ENCODE data around the gene MAGIX.
"Not testable (repeated sequence)": the region's sequence is repeated elsewhere in the genome, so short reads cannot be mapped to it uniquely, and the experiment has no call there.

The MAGIX gene

GRCh38 chrX:49166914-49167739 is 4.6 kb downstream of the MAGIX start:
- peak overlapping the region; percentile 38 for H3K4me3 ChIP-seq (ENCODE audit: low read depth, low read length)
- peak; percentile 87 for DNase-seq (ENCODE audit: low read depth, low spot score)
- in situ Hi-C loops (cut with HindIII; ENCODE audit: low sequenced_read_pairs): no loop called here
- TF ChIP-seq, protein P1, sequence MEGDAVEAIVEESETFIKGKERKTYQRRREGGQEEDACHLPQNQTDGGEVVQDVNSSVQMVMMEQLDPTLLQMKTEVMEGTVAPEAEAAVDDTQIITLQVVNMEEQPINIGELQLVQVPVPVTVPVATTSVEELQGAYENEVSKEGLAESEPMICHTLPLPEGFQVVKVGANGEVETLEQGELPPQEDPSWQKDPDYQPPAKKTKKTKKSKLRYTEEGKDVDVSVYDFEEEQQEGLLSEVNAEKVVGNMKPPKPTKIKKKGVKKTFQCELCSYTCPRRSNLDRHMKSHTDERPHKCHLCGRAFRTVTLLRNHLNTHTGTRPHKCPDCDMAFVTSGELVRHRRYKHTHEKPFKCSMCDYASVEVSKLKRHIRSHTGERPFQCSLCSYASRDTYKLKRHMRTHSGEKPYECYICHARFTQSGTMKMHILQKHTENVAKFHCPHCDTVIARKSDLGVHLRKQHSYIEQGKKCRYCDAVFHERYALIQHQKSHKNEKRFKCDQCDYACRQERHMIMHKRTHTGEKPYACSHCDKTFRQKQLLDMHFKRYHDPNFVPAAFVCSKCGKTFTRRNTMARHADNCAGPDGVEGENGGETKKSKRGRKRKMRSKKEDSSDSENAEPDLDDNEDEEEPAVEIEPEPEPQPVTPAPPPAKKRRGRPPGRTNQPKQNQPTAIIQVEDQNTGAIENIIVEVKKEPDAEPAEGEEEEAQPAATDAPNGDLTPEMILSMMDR (IDR thresholded peaks at IDR 0.05; ENCODE audit: low read depth, low read length): no peak

DNA sequence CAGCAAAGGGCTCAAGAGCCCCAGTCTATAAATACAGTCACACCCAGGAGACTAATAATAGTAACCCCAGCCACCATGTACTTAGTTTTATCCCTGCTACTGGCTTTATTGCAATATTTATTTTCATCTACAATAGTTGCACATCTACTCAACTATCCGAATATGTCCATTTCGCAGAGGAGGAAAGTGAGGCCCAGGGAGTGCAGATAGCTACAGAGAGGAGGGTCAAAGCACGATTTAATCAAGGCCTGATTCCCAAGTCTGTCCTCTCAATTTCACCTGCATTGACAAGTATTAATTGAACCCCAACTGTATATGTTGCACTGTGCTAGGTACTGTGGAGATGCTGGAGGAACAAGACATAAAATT is 5.2 kb downstream of the MAGIX start:
- in situ Hi-C loops (cut with HindIII; ENCODE audit: low sequenced_read_pairs): no loop called here
- TF ChIP-seq, protein P1 (IDR thresholded peaks at IDR 0.05; ENCODE audit: low read depth, low read length): no peak
- H3K4me3 ChIP-seq (ENCODE audit: low read depth, low read length): peak overlapping the region; percentile 38
- no peak for DNase-seq (ENCODE audit: low read depth, low spot score)

- H3K4me3 ChIP-seq (ENCODE audit: low read depth, low read length): peak within 1 kb of the TSS; percentile 72
- TF ChIP-seq, protein P1 (IDR thresholded peaks at IDR 0.05; ENCODE audit: low read depth, low read length): no peak
- in situ Hi-C loops (cut with HindIII; ENCODE audit: low sequenced_read_pairs): no loop called here
- peak; percentile 46 for DNase-seq (ENCODE audit: low read depth, low spot score)
Observed at GRCh38 chrX:49171752-49172279, 9.3 kb downstream of the MAGIX start, which contains the start of gene PLP2. PLP2 (plus strand) TSS chrX:49171898; CDS start chrX:49172001, 103 bp downstream.

DNA sequence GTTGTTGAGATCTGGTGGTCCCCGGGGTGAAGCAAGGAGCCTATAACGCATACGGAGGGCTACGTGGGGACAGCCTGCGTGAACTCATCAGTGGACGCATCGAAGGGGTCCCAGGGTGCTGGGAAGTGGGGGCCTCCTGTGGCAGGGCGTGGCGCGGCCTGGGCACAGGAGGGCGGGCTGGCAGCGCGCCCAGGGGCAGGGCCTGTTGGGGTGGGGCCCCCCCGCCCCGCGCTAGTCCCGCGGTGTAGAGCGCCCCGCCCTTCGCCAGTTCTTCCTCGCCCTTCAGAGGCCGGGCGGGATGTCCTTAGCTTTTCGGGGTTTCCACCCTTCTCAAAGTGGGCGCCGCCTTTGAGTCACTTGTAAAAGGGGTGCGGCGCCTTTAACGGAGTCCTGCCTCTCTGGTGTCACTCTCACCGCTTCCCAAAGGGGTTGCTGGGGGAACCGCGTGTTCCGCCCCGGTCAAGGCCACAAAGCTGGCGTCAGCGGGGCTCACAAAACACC is 9.8 kb downstream of the MAGIX start:
- H3K4me3 ChIP-seq (ENCODE audit: low read depth, low read length): peak overlapping the region; percentile 72
- peak; percentile 39 for DNase-seq (ENCODE audit: low read depth, low spot score)
- TF ChIP-seq, protein P1 (IDR thresholded peaks at IDR 0.05; ENCODE audit: low read depth, low read length): no peak
- in situ Hi-C loops (cut with HindIII; ENCODE audit: low sequenced_read_pairs): no loop called here

GRCh38 chrX:49173544-49173943 is 11.0 kb downstream of the MAGIX start:
- DNase-seq (ENCODE audit: low read depth, low spot score); H3K4me3 ChIP-seq (ENCODE audit: low read depth, low read length); in situ Hi-C loops (cut with HindIII; ENCODE audit: low sequenced_read_pairs): not testable (repeated sequence)

GRCh38 chrX:49174723-49175122 is 12.2 kb downstream of the MAGIX start:
- DNase-seq (ENCODE audit: low read depth, low spot score): no peak
- in situ Hi-C loops (cut with HindIII; ENCODE audit: low sequenced_read_pairs): no loop called here
- no peak overlapping the region for H3K4me3 ChIP-seq (ENCODE audit: low read depth, low read length)
- TF ChIP-seq, protein P1 (IDR thresholded peaks at IDR 0.05; ENCODE audit: low read depth, low read length): no peak

All from astrocyte of the spinal cord (primary cell).